Renal cortical epithelial cell (primary cell): ENCODE measurements around the gene CFL2. TPM values are rescaled to one million over a fixed set of nuclear protein-coding genes. Genes with fewer than 3 reads are reported as not detected.

ENCODE experiments used
- DNase-seq: peaks from one replicate; pipeline ENCODE4 v3.0.0-alpha.2; 2011; ENCODE audit warnings: low read depth
- total RNA-seq: library from RNA; depleted of rRNA; stranded (reverse); fragments of >200 nt; gene quantifications from 2 replicates; pipeline ENCODE4 v1.2.3, GENCODE V29; 2014

CFL2 gene
- total RNA-seq, 1 donor from 2014 or later = 54.4 TPM

GRCh38 chr14:34676516-34677211 is 37.7 kb downstream of the CFL2 start:
- peak; percentile 45 for DNase-seq

GRCh38 chr14:34673702-34674101 is 40.7 kb downstream of the CFL2 start:
- DNase-seq = no peak

GRCh38 chr14:34671716-34672115 is 42.7 kb downstream of the CFL2 start:
- DNase-seq = no peak

- DNase-seq = no peak
Measured at GRCh38 chr14:34668111-34668510, 46.3 kb downstream of the CFL2 start.

GRCh38 chr14:34667007-34667406 is 47.4 kb downstream of the CFL2 start:
- no peak for DNase-seq

DNA sequence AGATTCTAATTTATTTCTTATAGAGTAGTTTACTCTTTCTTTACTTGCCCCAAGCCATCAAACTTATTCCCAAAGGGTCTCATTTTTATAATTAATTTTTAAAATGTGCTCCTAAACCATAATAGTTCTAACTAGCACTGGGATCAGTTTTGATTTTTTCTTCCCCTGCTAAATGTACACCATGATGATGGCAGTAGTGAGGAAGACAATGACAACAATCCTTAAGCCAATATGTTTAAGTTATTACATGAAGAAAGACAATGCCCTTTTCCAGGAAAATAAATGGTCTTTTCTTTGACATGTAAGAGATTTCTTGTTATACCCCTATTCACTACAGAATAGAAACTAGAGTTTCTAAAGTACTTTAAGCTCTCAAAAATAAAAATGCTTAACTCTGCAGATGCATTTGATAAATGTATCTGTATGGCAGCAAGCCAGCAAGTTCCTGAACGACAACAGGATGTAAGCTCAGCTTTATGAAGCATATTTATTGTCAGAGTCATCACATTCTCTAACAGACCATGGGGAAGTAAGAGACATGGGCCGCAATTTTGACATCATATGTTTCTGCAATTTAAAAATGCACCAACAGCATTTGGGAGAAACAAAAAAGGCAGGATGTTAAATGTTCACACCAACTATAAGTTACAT is 48.5 kb downstream of the CFL2 start:
- peak; percentile 56 for DNase-seq

DNA sequence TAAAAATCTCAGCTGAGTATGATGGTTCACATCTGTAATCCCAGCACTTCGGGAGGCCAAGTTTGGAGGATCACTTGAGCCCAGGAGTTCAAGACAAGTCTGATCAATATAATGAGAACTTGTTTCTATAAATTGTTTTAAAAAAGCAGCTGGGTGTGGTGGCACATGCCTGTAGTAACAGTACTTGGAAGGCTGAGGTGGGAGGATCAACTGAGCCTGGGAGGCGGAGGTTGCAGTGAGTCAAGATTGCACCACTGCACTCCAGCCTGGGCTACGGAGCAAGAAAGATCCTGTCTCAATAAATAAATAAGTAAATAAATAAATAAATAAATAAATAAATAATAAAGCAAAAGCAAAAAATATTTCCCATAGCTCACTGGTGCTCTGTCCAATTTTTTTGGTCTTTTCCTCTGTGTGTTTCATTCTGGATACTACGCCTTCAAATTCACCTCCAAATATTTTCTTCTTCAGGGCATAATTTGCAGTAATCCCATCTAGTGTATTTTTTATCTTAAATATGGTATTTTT is 51.8 kb downstream of the CFL2 start:
- no peak for DNase-seq

GRCh38 chr14:34660796-34661195 is 53.6 kb downstream of the CFL2 start:
- DNase-seq = no peak

Other genes starting within 250 kb of the CFL2 start
- gene EAPP, start 174.9 kb downstream of the CFL2 start, total RNA-seq = 62.9 and 91.9 TPM in 2 replicates
- 377 and 390 TPM in 2 replicates for gene SNX6, start 84.4 kb downstream of the CFL2 start, total RNA-seq
- 48.6 and 68.4 TPM in 2 replicates for gene BAZ1A, start 160.8 kb upstream of the CFL2 start, total RNA-seq